K562 (cell line): ENCODE data around the gene MYH11.

Experiments used
- FOS ChIP-seq: IDR thresholded peaks from 3 replicates; pipeline ENCODE4 v1.6.1; 2011; ENCODE audit not compliant: insufficient read length; ENCODE audit errors: extremely low read depth
- FOXP1 ChIP-seq: sonication (generic); formaldehyde crosslinking; IDR thresholded peaks from 2 replicates; pipeline ENCODE4 v1.8.0; 2022; ENCODE audit warnings: mild to moderate bottlenecking, missing genetic modification reagents
- HNRNPH1 ChIP-seq: fragments of 200-400 bp; formaldehyde crosslinking; optimal IDR thresholded peaks from 2 replicates; pipeline ENCODE3; 2017; ENCODE audit warnings: low read depth, mild to moderate bottlenecking, low read length, moderate library complexity
- TF ChIP-seq, protein P1 (sequence below): fragments of 250-450 bp; sonication (Bioruptor Pico); IDR thresholded peaks from 2 replicates; pipeline ENCODE4 v1.4.0; 2020
- TF ChIP-seq, protein P2 (sequence below), 2 experiments: fragments of 450-650 bp; formaldehyde crosslinking in 1 of 2; IDR thresholded peaks; 2 replicates each; pipeline versions ENCODE4 v1.4.0 to v1.6.1; 2014 to 2020; ENCODE audit warnings: mild to moderate bottlenecking in 2 of 2, borderline replicate concordance in 1 of 2, low read depth in 1 of 2
- TF ChIP-seq, protein P3 (sequence below): sonication (generic); formaldehyde crosslinking; IDR thresholded peaks from 2 replicates; pipeline ENCODE4 v1.5.0; 2020; ENCODE audit warnings: missing genetic modification reagents
- TF ChIP-seq, protein P4 (sequence below): fragments of 450-650 bp; conservative IDR thresholded peaks from 2 replicates; pipeline ENCODE4 v1.6.1; 2016; ENCODE audit warnings: missing genetic modification characterization, low read depth, mild to moderate bottlenecking, missing compliant biosample characterization, moderate library complexity
- TF ChIP-seq, protein P5 (sequence below): sonication (generic); formaldehyde crosslinking; IDR thresholded peaks from 2 replicates; pipeline ENCODE4 v1.8.0; 2022; ENCODE audit warnings: mild to moderate bottlenecking, low read depth, missing genetic modification reagents

DNA sequence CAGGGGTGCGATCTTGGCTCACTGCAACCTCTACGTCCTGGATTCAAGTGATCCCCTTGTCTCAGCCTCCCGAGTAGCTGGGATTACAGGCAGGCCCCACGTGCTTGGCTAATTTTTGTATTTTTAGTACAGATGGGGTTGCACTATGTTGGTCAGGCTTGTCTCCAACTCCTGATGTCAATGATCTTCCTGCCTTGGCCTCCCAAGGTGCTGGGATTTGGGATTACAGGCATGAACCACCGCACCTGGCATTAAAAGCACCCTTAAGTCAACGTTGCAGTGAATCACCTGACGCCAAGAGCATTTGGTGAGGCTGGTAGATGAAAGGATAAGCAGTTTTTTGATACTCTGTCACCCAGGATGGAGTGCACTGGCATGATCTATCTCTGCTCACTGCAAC is 147.8 kb downstream of the MYH11 start:
- no peak for TF ChIP-seq FOS
- TF ChIP-seq, protein P1, sequence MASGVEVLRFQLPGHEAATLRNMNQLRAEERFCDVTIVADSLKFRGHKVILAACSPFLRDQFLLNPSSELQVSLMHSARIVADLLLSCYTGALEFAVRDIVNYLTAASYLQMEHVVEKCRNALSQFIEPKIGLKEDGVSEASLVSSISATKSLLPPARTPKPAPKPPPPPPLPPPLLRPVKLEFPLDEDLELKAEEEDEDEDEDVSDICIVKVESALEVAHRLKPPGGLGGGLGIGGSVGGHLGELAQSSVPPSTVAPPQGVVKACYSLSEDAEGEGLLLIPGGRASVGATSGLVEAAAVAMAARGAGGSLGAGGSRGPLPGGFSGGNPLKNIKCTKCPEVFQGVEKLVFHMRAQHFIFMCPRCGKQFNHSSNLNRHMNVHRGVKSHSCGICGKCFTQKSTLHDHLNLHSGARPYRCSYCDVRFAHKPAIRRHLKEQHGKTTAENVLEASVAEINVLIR (CRISPR knock-in tag): no peak
- TF ChIP-seq, protein P2, sequence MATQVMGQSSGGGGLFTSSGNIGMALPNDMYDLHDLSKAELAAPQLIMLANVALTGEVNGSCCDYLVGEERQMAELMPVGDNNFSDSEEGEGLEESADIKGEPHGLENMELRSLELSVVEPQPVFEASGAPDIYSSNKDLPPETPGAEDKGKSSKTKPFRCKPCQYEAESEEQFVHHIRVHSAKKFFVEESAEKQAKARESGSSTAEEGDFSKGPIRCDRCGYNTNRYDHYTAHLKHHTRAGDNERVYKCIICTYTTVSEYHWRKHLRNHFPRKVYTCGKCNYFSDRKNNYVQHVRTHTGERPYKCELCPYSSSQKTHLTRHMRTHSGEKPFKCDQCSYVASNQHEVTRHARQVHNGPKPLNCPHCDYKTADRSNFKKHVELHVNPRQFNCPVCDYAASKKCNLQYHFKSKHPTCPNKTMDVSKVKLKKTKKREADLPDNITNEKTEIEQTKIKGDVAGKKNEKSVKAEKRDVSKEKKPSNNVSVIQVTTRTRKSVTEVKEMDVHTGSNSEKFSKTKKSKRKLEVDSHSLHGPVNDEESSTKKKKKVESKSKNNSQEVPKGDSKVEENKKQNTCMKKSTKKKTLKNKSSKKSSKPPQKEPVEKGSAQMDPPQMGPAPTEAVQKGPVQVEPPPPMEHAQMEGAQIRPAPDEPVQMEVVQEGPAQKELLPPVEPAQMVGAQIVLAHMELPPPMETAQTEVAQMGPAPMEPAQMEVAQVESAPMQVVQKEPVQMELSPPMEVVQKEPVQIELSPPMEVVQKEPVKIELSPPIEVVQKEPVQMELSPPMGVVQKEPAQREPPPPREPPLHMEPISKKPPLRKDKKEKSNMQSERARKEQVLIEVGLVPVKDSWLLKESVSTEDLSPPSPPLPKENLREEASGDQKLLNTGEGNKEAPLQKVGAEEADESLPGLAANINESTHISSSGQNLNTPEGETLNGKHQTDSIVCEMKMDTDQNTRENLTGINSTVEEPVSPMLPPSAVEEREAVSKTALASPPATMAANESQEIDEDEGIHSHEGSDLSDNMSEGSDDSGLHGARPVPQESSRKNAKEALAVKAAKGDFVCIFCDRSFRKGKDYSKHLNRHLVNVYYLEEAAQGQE (IDR thresholded peaks at IDR 0.05; ENCODE audit: borderline replicate concordance): no peak
- TF ChIP-seq, protein P2 (CRISPR knock-in tag; IDR thresholded peaks at IDR 0.05; ENCODE audit: low read depth): no peak
- TF ChIP-seq, protein P3, sequence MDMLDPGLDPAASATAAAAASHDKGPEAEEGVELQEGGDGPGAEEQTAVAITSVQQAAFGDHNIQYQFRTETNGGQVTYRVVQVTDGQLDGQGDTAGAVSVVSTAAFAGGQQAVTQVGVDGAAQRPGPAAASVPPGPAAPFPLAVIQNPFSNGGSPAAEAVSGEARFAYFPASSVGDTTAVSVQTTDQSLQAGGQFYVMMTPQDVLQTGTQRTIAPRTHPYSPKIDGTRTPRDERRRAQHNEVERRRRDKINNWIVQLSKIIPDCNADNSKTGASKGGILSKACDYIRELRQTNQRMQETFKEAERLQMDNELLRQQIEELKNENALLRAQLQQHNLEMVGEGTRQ: no peak
- TF ChIP-seq, protein P4, sequence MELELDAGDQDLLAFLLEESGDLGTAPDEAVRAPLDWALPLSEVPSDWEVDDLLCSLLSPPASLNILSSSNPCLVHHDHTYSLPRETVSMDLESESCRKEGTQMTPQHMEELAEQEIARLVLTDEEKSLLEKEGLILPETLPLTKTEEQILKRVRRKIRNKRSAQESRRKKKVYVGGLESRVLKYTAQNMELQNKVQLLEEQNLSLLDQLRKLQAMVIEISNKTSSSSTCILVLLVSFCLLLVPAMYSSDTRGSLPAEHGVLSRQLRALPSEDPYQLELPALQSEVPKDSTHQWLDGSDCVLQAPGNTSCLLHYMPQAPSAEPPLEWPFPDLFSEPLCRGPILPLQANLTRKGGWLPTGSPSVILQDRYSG: no peak
- no peak for TF ChIP-seq FOXP1 (CRISPR knock-in tag)
- TF ChIP-seq, protein P5, sequence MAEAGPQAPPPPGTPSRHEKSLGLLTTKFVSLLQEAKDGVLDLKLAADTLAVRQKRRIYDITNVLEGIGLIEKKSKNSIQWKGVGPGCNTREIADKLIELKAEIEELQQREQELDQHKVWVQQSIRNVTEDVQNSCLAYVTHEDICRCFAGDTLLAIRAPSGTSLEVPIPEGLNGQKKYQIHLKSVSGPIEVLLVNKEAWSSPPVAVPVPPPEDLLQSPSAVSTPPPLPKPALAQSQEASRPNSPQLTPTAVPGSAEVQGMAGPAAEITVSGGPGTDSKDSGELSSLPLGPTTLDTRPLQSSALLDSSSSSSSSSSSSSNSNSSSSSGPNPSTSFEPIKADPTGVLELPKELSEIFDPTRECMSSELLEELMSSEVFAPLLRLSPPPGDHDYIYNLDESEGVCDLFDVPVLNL: no peak
- no peak for TF ChIP-seq HNRNPH1
